NCI-H748 treated with DMSO at 0.1 percent for 48 hours (cell line): ENCODE measurements around the gene TTC4.

Source experiments
- DNase-seq: peaks from one replicate; lab custom pipeline; 2025; lab: John Stamatoyannopoulos, UW

The TTC4 gene

GRCh38 chr1:54715493-54716298 lies at the start of gene TTC4:
Gene TTC4 (plus strand): TSS chr1:54715861. CDS start chr1:54715909, 48 bp downstream.
- DNase-seq: peak; percentile 65

GRCh38 chr1:54666333-54666732 lies 49.3 kb upstream of the TTC4 start:
- DNase-seq: no peak

- no peak for DNase-seq
Measured at GRCh38 chr1:54667797-54668196, 47.9 kb upstream of the TTC4 start.

- DNase-seq: no peak
Measured at GRCh38 chr1:54668567-54668966, 47.1 kb upstream of the TTC4 start.

GRCh38 chr1:54671985-54672608 lies 43.6 kb upstream of the TTC4 start:
- peak; percentile 37 for DNase-seq

- no peak for DNase-seq
Measured at GRCh38 chr1:54678776-54679643, 36.7 kb upstream of the TTC4 start.

GRCh38 chr1:54679706-54680105 lies 36.0 kb upstream of the TTC4 start:
- no peak for DNase-seq

- DNase-seq: no peak
Measured at GRCh38 chr1:54680387-54680786, 35.3 kb upstream of the TTC4 start.

- peak; percentile 74 for DNase-seq
Measured at GRCh38 chr1:54681358-54681757, 34.3 kb upstream of the TTC4 start.

GRCh38 chr1:54683453-54683852 lies 32.2 kb upstream of the TTC4 start:
- no peak for DNase-seq

- no peak for DNase-seq
Measured at GRCh38 chr1:54685335-54685905, 30.2 kb upstream of the TTC4 start.

- no peak for DNase-seq
Measured at GRCh38 chr1:54686155-54686554, 29.5 kb upstream of the TTC4 start.

GRCh38 chr1:54694771-54695170 lies 20.9 kb upstream of the TTC4 start:
- no peak for DNase-seq

GRCh38 chr1:54695221-54695620 lies 20.4 kb upstream of the TTC4 start:
- DNase-seq: no peak

GRCh38 chr1:54695764-54696163 lies 19.9 kb upstream of the TTC4 start:
- DNase-seq: no peak

GRCh38 chr1:54696262-54696661 lies 19.4 kb upstream of the TTC4 start:
- DNase-seq: no peak

GRCh38 chr1:54697896-54698295 lies 17.8 kb upstream of the TTC4 start:
- no peak for DNase-seq

GRCh38 chr1:54698346-54698745 lies 17.3 kb upstream of the TTC4 start:
- no peak for DNase-seq

- DNase-seq: no peak
Measured at GRCh38 chr1:54699936-54700525, 15.6 kb upstream of the TTC4 start.

GRCh38 chr1:54701066-54701465 lies 14.6 kb upstream of the TTC4 start:
- no peak for DNase-seq

- no peak for DNase-seq
Measured at GRCh38 chr1:54701996-54702395, 13.7 kb upstream of the TTC4 start.

GRCh38 chr1:54703471-54703870 lies 12.2 kb upstream of the TTC4 start:
- no peak for DNase-seq
